NK-92 treated with Interleukin-12 subunit alpha and Interleukin-12 subunit beta, amount 100 ng/mL, for 24 hours (cell line): ENCODE data around the gene CEP20.
A peak's percentile ranks its signal among the peaks of the same experiment; 100 is the strongest.

Experiments
- DNase-seq: peaks from one replicate; lab custom pipeline; 2025; lab: John Stamatoyannopoulos, UW

Gene CEP20

GRCh38 chr16:15897834-15898254 lies 9.4 kb upstream of the CEP20 start:
- DNase-seq = peak; percentile 17

- no peak for DNase-seq
Measured at GRCh38 chr16:15897121-15897780, 8.8 kb upstream of the CEP20 start.

GRCh38 chr16:15894571-15895374 lies 6.4 kb upstream of the CEP20 start:
- no peak for DNase-seq

- DNase-seq = no peak
Measured at GRCh38 chr16:15891508-15891907, 3.1 kb upstream of the CEP20 start.

- DNase-seq = no peak
Measured at GRCh38 chr16:15887283-15887682, 1.1 kb downstream of the CEP20 start.

- DNase-seq = no peak
Measured at GRCh38 chr16:15886078-15886477, 2.3 kb downstream of the CEP20 start.

GRCh38 chr16:15885560-15886001 lies 2.8 kb downstream of the CEP20 start:
- no peak for DNase-seq

GRCh38 chr16:15882563-15882962 lies 5.8 kb downstream of the CEP20 start:
- no peak for DNase-seq

- no peak for DNase-seq
Measured at GRCh38 chr16:15881794-15882379, 6.5 kb downstream of the CEP20 start.

GRCh38 chr16:15880434-15881308 lies 7.7 kb downstream of the CEP20 start:
- no peak for DNase-seq

GRCh38 chr16:15879255-15879811 lies 9.1 kb downstream of the CEP20 start:
- no peak for DNase-seq

- no peak for DNase-seq
Measured at GRCh38 chr16:15876503-15876902, 11.9 kb downstream of the CEP20 start.

- no peak for DNase-seq
Measured at GRCh38 chr16:15874745-15875314, 13.6 kb downstream of the CEP20 start.

GRCh38 chr16:15873737-15874136 lies 14.7 kb downstream of the CEP20 start:
- no peak for DNase-seq

- no peak for DNase-seq
Measured at GRCh38 chr16:15873301-15873700, 15.1 kb downstream of the CEP20 start.

- no peak for DNase-seq
Measured at GRCh38 chr16:15870011-15870410, 18.4 kb downstream of the CEP20 start.

- DNase-seq = no peak
Measured at GRCh38 chr16:15866451-15866850, 22.0 kb downstream of the CEP20 start.

- DNase-seq = no peak
Measured at GRCh38 chr16:15865742-15866141, 22.7 kb downstream of the CEP20 start.

- DNase-seq = no peak
Measured at GRCh38 chr16:15864939-15865338, 23.5 kb downstream of the CEP20 start.

- DNase-seq = no peak
Measured at GRCh38 chr16:15861996-15862395, 26.4 kb downstream of the CEP20 start.

GRCh38 chr16:15858921-15859668 lies 29.3 kb downstream of the CEP20 start:
- no peak for DNase-seq
